Brain microvascular endothelial cell (primary cell): ENCODE measurements around the gene LPAR4.

Experiments used
- DNase-seq: peaks from one replicate; pipeline ENCODE4 v3.0.0-alpha.2; 2020
- H3K27ac ChIP-seq: fragments of 250-450 bp; sonication (Bioruptor Pico); 2 replicates; pipeline ENCODE4 v1.5.1; 2020; ENCODE audit warnings: mild to moderate bottlenecking, moderate library complexity
- H3K27me3 ChIP-seq: fragments of 250-450 bp; sonication (Bioruptor Pico); replicated peaks from 2 replicates; pipeline ENCODE4 v1.5.1; 2020; ENCODE audit warnings: mild to moderate bottlenecking
- H3K36me3 ChIP-seq: fragments of 250-450 bp; sonication (Bioruptor Pico); replicated peaks from 2 replicates; pipeline ENCODE4 v1.5.1; 2020; ENCODE audit warnings: mild to moderate bottlenecking
- H3K4me3 ChIP-seq: 2 replicates; pipeline ENCODE4 v1.5.1; 2011; ENCODE audit warnings: low read depth, mild to moderate bottlenecking, control low read depth, low read length, moderate library complexity
- CTCF ChIP-seq: IDR thresholded peaks from 2 replicates; pipeline ENCODE4 v1.5.1; 2011; ENCODE audit warnings: low read depth, mild to moderate bottlenecking, moderate library complexity, low read length, control low read depth, inconsistent platforms; ENCODE audit errors: missing control alignments
- in situ Hi-C: cut with HindIII; loops from 2 replicates; pipeline ENCODE4 v1.10.0; 2017; ENCODE audit warnings: low sequenced_read_pairs, low pct_ligation_motif_present

The LPAR4 gene

GRCh38 chrX:78754917-78755316 is 7.4 kb downstream of the LPAR4 start:
- TF ChIP-seq CTCF = no peak
- Histone ChIP-seq H3K27me3 (no peaks in the 10 kb centered on the region), H3K4me3 (no peak overlapping the region), H3K36me3 (no peaks in the 10 kb centered on the region), H3K27ac (no peak overlapping the region)
- in situ Hi-C loops = no loop called here
- no peak for DNase-seq

GRCh38 chrX:78759081-78759480 is 11.6 kb downstream of the LPAR4 start:
- no peak for DNase-seq
- in situ Hi-C loops = no loop called here
- H3K4me3 ChIP-seq = no peak overlapping the region
- no peaks in the 10 kb centered on the region for H3K36me3 ChIP-seq
- no peak for TF ChIP-seq CTCF
- no peak overlapping the region for H3K27ac ChIP-seq
- H3K27me3 ChIP-seq = no peaks in the 10 kb centered on the region

- TF ChIP-seq CTCF = no peak
- H3K27me3 ChIP-seq = no peaks in the 10 kb centered on the region
- H3K36me3 ChIP-seq = no peaks in the 10 kb centered on the region
- in situ Hi-C loops = no loop called here
- no peak overlapping the region for H3K4me3 ChIP-seq
- no peak for DNase-seq
- H3K27ac ChIP-seq = no peak overlapping the region
Observed at GRCh38 chrX:78769101-78769755, 21.7 kb downstream of the LPAR4 start.

GRCh38 chrX:78769946-78770345 is 22.4 kb downstream of the LPAR4 start:
- no peak for DNase-seq
- Histone ChIP-seq H3K27ac (no peak overlapping the region), H3K27me3 (no peaks in the 10 kb centered on the region), H3K4me3 (no peak overlapping the region), H3K36me3 (no peaks in the 10 kb centered on the region)
- no peak for TF ChIP-seq CTCF
- in situ Hi-C loops = no loop called here

GRCh38 chrX:78796916-78797315 is 49.4 kb downstream of the LPAR4 start:
- Histone ChIP-seq H3K27me3 (no peaks in the 10 kb centered on the region), H3K4me3 (no peak overlapping the region), H3K27ac (no peak overlapping the region), H3K36me3 (no peaks in the 10 kb centered on the region)
- TF ChIP-seq CTCF = no peak
- DNase-seq = no peak
- in situ Hi-C loops = no loop called here

GRCh38 chrX:78800114-78800513 is 52.6 kb downstream of the LPAR4 start:
- no peak for TF ChIP-seq CTCF
- in situ Hi-C loops = no loop called here
- DNase-seq = no peak
- Histone ChIP-seq H3K27me3 (no peaks in the 10 kb centered on the region), H3K36me3 (no peaks in the 10 kb centered on the region), H3K4me3 (no peak overlapping the region), H3K27ac (no peak overlapping the region)
